MM.1S (cell line): Measurements from ENCODE around the gene UTP25.

ENCODE experiments used
- DNase-seq: peaks from one replicate; pipeline ENCODE4 v3.0.0-alpha.2; 2015
- H2AFZ ChIP-seq: fragments of 300-600 bp; sonication (generic); 2 replicates; pipeline ENCODE4 v1.6.0; 2016; ENCODE audit warnings: antibody characterized with exemption, low read length
- H3F3A ChIP-seq: fragments of 300-600 bp; sonication (generic); 2 replicates; pipeline ENCODE4 v1.6.1; 2016; ENCODE audit warnings: mild to moderate bottlenecking, antibody characterized with exemption, low read length, moderate library complexity, mixed read lengths; ENCODE audit not compliant: insufficient read depth
- H3K27ac ChIP-seq: fragments of 300-600 bp; sonication (generic); 2 replicates; pipeline ENCODE4 v1.5.1; 2016; ENCODE audit warnings: mild to moderate bottlenecking, low read length
- H3K27me3 ChIP-seq: fragments of 300-600 bp; sonication (generic); replicated peaks from 2 replicates; pipeline ENCODE4 v1.6.0; 2016; ENCODE audit warnings: low read length; ENCODE audit not compliant: insufficient read depth
- H3K36me3 ChIP-seq: fragments of 300-600 bp; sonication (generic); replicated peaks from 2 replicates; pipeline ENCODE4 v1.6.1; 2016; ENCODE audit warnings: mild to moderate bottlenecking, low read length, mixed read lengths; ENCODE audit not compliant: insufficient read depth
- H3K4me1 ChIP-seq: fragments of 300-600 bp; sonication (generic); 2 replicates; pipeline ENCODE4 v1.6.1; 2016; ENCODE audit warnings: low read length, mixed read lengths
- H3K4me2 ChIP-seq: fragments of 300-600 bp; sonication (generic); 2 replicates; pipeline ENCODE4 v1.6.0; 2016; ENCODE audit warnings: low read depth, low read length
- H3K4me3 ChIP-seq: fragments of 300-600 bp; sonication (generic); 2 replicates; pipeline ENCODE4 v1.5.1; 2016; ENCODE audit warnings: low read length, mixed read lengths
- H3K79me2 ChIP-seq: fragments of 300-600 bp; sonication (generic); 2 replicates; pipeline ENCODE4 v1.6.1; 2016; ENCODE audit warnings: mixed run types, low read length, mixed read lengths
- H3K9ac ChIP-seq: fragments of 300-600 bp; sonication (generic); 2 replicates; pipeline ENCODE4 v1.6.1; 2016; ENCODE audit warnings: low read length, mixed read lengths
- H3K9me2 ChIP-seq: fragments of 300-600 bp; sonication (generic); replicated peaks from 2 replicates; pipeline ENCODE4 v1.6.1; 2016; ENCODE audit warnings: mild to moderate bottlenecking, low read length, mixed read lengths; ENCODE audit not compliant: insufficient read depth
- H3K9me3 ChIP-seq: fragments of 300-600 bp; sonication (generic); replicated peaks from 2 replicates; pipeline ENCODE4 v1.6.1; 2016; ENCODE audit warnings: mild to moderate bottlenecking, low read length, mixed read lengths; ENCODE audit not compliant: insufficient read depth
- H4K20me1 ChIP-seq: fragments of 300-600 bp; sonication (generic); 2 replicates; pipeline ENCODE4 v1.6.1; 2016; ENCODE audit warnings: mild to moderate bottlenecking, low read length, moderate library complexity, mixed read lengths; ENCODE audit not compliant: insufficient read depth
- EZH2 ChIP-seq: fragments of 300-600 bp; sonication (generic); optimal IDR thresholded peaks from 2 replicates; pipeline ENCODE3; 2017; ENCODE audit warnings: low read depth, mild to moderate bottlenecking, antibody characterized with exemption, low read length, mixed read lengths
- EZH2phosphoT487 ChIP-seq: fragments of 300-600 bp; sonication (generic); IDR thresholded peaks from 2 replicates; pipeline ENCODE4 v1.6.1; 2018; ENCODE audit warnings: antibody characterized with exemption, low read length
- TF ChIP-seq, protein P1 (sequence below): fragments of 300-600 bp; sonication (generic); IDR thresholded peaks from 2 replicates; pipeline ENCODE4 v1.5.1; 2016; ENCODE audit warnings: antibody characterized with exemption, low read length, mixed read lengths

Gene UTP25

DNA sequence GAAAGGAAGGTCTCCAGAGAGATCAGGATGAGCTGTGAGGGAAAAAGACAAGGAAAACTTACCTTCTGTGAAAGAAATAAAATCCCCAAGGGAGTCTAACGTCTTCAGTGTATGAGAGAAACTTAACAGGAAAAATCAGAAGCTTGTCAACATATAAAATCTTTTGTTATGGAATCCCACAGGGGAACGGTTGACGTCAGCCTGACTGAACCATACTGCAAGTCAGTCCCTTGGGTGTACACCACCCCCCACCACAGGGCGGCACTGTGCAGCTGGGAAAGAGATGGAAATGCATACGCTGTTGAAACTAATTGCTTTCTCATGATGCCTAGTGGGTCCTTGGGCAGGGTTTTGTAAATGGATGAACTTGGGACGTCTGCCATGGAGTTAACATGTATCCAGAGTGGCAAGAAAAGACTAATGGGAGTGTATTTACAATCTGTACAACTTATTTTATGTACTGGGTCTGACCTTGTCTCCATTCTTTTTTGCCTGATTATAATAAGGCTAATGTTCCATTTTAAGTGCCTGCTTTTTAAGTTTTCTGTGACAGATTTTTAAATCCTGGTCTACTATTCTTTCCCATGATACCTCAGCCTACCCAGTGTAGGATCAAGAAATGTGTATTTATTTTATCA is 22.7 kb downstream of the UTP25 start:
- Histone ChIP-seq H3K36me3 (peaks cover 13% of the 10 kb centered on the region; the same call in 1 of the 2 replicates), H3K27me3 (no peaks in the 10 kb centered on the region), H2AFZ (no peak overlapping the region), H3F3A (no peaks in the 10 kb centered on the region), H3K4me3 (no peak overlapping the region), H3K4me2 (no peak overlapping the region), H4K20me1 (no peaks in the 10 kb centered on the region), H3K9me2 (no peaks in the 10 kb centered on the region), H3K79me2 (0 out of 2 replicates have a peak, but pooled peaks cover 6% of the 10 kb centered on the region), H3K27ac (no peak overlapping the region), H3K4me1 (no peaks in the 10 kb centered on the region), H3K9me3 (no peaks in the 10 kb centered on the region), H3K9ac (no peak overlapping the region)
- TF ChIP-seq EZH2phosphoT487 = no peak
- TF ChIP-seq, protein P1, sequence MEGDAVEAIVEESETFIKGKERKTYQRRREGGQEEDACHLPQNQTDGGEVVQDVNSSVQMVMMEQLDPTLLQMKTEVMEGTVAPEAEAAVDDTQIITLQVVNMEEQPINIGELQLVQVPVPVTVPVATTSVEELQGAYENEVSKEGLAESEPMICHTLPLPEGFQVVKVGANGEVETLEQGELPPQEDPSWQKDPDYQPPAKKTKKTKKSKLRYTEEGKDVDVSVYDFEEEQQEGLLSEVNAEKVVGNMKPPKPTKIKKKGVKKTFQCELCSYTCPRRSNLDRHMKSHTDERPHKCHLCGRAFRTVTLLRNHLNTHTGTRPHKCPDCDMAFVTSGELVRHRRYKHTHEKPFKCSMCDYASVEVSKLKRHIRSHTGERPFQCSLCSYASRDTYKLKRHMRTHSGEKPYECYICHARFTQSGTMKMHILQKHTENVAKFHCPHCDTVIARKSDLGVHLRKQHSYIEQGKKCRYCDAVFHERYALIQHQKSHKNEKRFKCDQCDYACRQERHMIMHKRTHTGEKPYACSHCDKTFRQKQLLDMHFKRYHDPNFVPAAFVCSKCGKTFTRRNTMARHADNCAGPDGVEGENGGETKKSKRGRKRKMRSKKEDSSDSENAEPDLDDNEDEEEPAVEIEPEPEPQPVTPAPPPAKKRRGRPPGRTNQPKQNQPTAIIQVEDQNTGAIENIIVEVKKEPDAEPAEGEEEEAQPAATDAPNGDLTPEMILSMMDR = peak; percentile 66
- DNase-seq = peak; percentile 37

DNA sequence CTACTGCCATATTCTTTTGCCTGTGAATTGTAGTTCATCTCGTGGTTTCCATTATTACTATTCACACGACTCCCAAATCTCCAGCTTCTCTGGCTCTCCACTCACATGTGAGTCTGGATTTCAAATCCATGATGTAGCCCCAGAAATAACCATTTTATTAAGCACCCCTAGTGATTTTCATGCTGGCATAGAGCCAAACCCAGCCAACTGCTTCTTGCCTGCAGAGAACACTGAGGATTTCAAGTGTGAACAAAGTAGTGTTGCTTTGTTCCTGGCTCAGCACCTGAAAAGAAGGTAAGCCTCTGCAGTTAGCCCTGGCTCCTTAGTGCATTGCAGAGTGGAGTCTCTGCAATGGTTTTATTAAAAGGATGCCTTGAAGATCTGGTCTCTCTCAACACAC is 25.9 kb downstream of the UTP25 start:
- TF ChIP-seq EZH2phosphoT487 (no peak), EZH2 (no peak)
- TF ChIP-seq, protein P1 = no peak
- no peaks in the 10 kb centered on the region for H3K4me1 ChIP-seq
- no peak overlapping the region for H3K4me2 ChIP-seq
- H3F3A ChIP-seq = no peaks in the 10 kb centered on the region
- no peak overlapping the region for H3K27ac ChIP-seq
- no peak overlapping the region for H3K9ac ChIP-seq
- no peaks in the 10 kb centered on the region for H3K27me3 ChIP-seq
- no peak for DNase-seq
- no peak overlapping the region for H2AFZ ChIP-seq
- 0 out of 2 replicates have a peak, but pooled peaks cover 9% of the 10 kb centered on the region for H3K36me3 ChIP-seq
- no peaks in the 10 kb centered on the region for H3K79me2 ChIP-seq
- no peaks in the 10 kb centered on the region for H4K20me1 ChIP-seq
- no peak overlapping the region for H3K4me3 ChIP-seq
- H3K9me3 ChIP-seq = no peaks in the 10 kb centered on the region
- no peaks in the 10 kb centered on the region for H3K9me2 ChIP-seq

DNA sequence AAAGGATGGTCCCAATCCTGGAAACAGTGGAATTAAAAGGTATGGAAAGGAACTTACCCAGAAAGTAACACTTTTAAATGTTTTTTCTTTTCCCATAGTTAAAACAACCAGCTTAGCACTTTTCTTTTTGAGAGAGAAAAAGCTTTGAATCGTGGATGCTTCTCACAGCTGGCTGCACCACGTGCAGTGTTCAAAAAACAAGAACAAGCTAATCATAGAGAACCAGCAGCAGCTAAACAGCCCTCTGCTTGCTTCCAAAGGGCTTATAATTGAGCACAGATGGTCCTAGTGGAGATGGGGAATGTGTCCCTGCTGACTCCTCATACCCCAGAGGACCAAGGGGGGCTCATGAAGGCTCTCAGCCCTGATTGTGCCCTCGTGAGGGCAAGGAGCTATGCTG is 26.4 kb downstream of the UTP25 start:
- H3K9ac ChIP-seq = no peak overlapping the region
- H3K9me3 ChIP-seq = no peaks in the 10 kb centered on the region
- no peak for DNase-seq
- H4K20me1 ChIP-seq = no peaks in the 10 kb centered on the region
- TF ChIP-seq, protein P1 = no peak
- no peak for TF ChIP-seq EZH2phosphoT487
- TF ChIP-seq EZH2 = no peak
- H3K36me3 ChIP-seq = 0 out of 2 replicates have a peak, but pooled peaks cover 9% of the 10 kb centered on the region
- H2AFZ ChIP-seq = no peak overlapping the region
- no peaks in the 10 kb centered on the region for H3K79me2 ChIP-seq
- H3K4me3 ChIP-seq = no peak overlapping the region
- no peak overlapping the region for H3K4me2 ChIP-seq
- no peaks in the 10 kb centered on the region for H3K4me1 ChIP-seq
- H3F3A ChIP-seq = no peaks in the 10 kb centered on the region
- no peak overlapping the region for H3K27ac ChIP-seq
- no peaks in the 10 kb centered on the region for H3K9me2 ChIP-seq
- no peaks in the 10 kb centered on the region for H3K27me3 ChIP-seq
